HEK293 (cell line): ENCODE measurements around the gene ITGA11.
A peak's percentile ranks its signal among the peaks of the same experiment; 100 is the strongest.

Experiments
- CTCF ChIA-PET: fragments of 350-600 bp; formaldehyde crosslinking; extraction: SDS; loops from one replicate; lab custom pipeline; 2021; ENCODE audit warnings: antibody characterized with exemption; lab: Yijun Ruan, JAX
- POLR2A ChIA-PET: fragments of 300-600 bp; formaldehyde crosslinking; extraction: SDS; loops from one replicate; lab custom pipeline; 2020; ENCODE audit warnings: antibody characterized with exemption, inconsistent platforms; lab: Yijun Ruan, JAX
- H3K27ac ChIP-seq: fragments of 200-500 bp; sonication (Bioruptor generic); 2 replicates; pipeline ENCODE4 v1.5.1; 2014; ENCODE audit warnings: low read depth, low read length, control low read depth, inconsistent platforms; ENCODE audit errors: extremely low read depth
- H3K36me3 ChIP-seq, 2 experiments: fragments of 200-500 bp in 1 of 2; sonication (Bioruptor generic) in 1 of 2; 1 replicate in 1 of 2; 2 replicates in 1 of 2; pipeline ENCODE4 v1.5.1; 2014 to 2017; ENCODE audit warnings: inconsistent platforms in 2 of 2, low read length in 2 of 2; ENCODE audit not compliant: control insufficient read depth in 2 of 2, insufficient read depth in 1 of 2
- H3K4me1 ChIP-seq: fragments of 200-500 bp; sonication (Bioruptor generic); 2 replicates; pipeline ENCODE4 v1.5.1; 2014; ENCODE audit warnings: mild to moderate bottlenecking, low read length, inconsistent platforms; ENCODE audit not compliant: control insufficient read depth, insufficient read depth
- H3K4me3 ChIP-seq: 2 replicates; pipeline ENCODE4 v1.5.1; 2011; ENCODE audit warnings: low read depth, mild to moderate bottlenecking, control low read depth, low read length, moderate library complexity
- H3K9me3 ChIP-seq: fragments of 200-500 bp; sonication (Bioruptor generic); 2 replicates; pipeline ENCODE4 v1.5.1; 2014; ENCODE audit warnings: low read depth, low read length, inconsistent platforms; ENCODE audit not compliant: control insufficient read depth, insufficient read depth
- GLIS2 ChIP-seq: fragments of 450-650 bp; formaldehyde crosslinking; IDR thresholded peaks from 2 replicates; pipeline ENCODE4 v1.5.1; 2016; ENCODE audit warnings: missing biosample characterization, missing genetic modification characterization
- IKZF3 ChIP-seq: fragments of 450-650 bp; IDR thresholded peaks from 2 replicates; pipeline ENCODE4 v1.5.0; 2018; ENCODE audit warnings: missing biosample characterization, mild to moderate bottlenecking, missing genetic modification characterization, moderate library complexity
- KLF9 ChIP-seq: fragments of 450-650 bp; formaldehyde crosslinking; IDR thresholded peaks from 2 replicates; pipeline ENCODE4 v1.5.1; 2016; ENCODE audit warnings: missing biosample characterization, missing genetic modification characterization, low read depth
- SP7 ChIP-seq: fragments of 450-650 bp; formaldehyde crosslinking; IDR thresholded peaks from 2 replicates; pipeline ENCODE4 v1.5.1; 2016; ENCODE audit warnings: missing biosample characterization, missing genetic modification characterization
- ZBTB21 ChIP-seq: fragments of 450-650 bp; formaldehyde crosslinking; IDR thresholded peaks from 2 replicates; pipeline ENCODE4 v1.5.1; 2017; ENCODE audit warnings: missing biosample characterization, missing genetic modification characterization
- ZBTB6 ChIP-seq: fragments of 450-650 bp; formaldehyde crosslinking; IDR thresholded peaks from 2 replicates; pipeline ENCODE4 v1.5.1; 2017; ENCODE audit warnings: missing biosample characterization, missing genetic modification characterization
- ZNF155 ChIP-seq: fragments of 450-650 bp; formaldehyde crosslinking; IDR thresholded peaks from 2 replicates; pipeline ENCODE4 v1.5.1; 2016; ENCODE audit warnings: missing biosample characterization, missing genetic modification characterization
- ZNF211 ChIP-seq: fragments of 450-650 bp; formaldehyde crosslinking; IDR thresholded peaks from 2 replicates; pipeline ENCODE4 v1.5.1; 2016; ENCODE audit warnings: low read depth, missing biosample characterization, missing genetic modification characterization
- ZNF23 ChIP-seq: fragments of 450-650 bp; formaldehyde crosslinking; IDR thresholded peaks from 2 replicates; pipeline ENCODE4 v1.5.1; 2016; ENCODE audit warnings: missing biosample characterization, missing genetic modification characterization, borderline replicate concordance
- ZNF248 ChIP-seq: fragments of 450-650 bp; formaldehyde crosslinking; IDR thresholded peaks from 2 replicates; pipeline ENCODE4 v1.5.1; 2017; ENCODE audit warnings: missing biosample characterization, missing genetic modification characterization
- ZNF302 ChIP-seq: fragments of 450-650 bp; formaldehyde crosslinking; IDR thresholded peaks from 2 replicates; pipeline ENCODE4 v1.5.1; 2016; ENCODE audit warnings: missing biosample characterization, missing genetic modification characterization, low read depth
- ZNF391 ChIP-seq: fragments of 450-650 bp; formaldehyde crosslinking; IDR thresholded peaks from 2 replicates; pipeline ENCODE4 v1.5.1; 2016; ENCODE audit warnings: low read depth, missing biosample characterization, missing genetic modification characterization, borderline replicate concordance
- ZNF629 ChIP-seq: fragments of 450-650 bp; formaldehyde crosslinking; IDR thresholded peaks from 2 replicates; pipeline ENCODE4 v1.5.1; 2017; ENCODE audit warnings: missing biosample characterization, missing genetic modification characterization
- ZNF701 ChIP-seq: fragments of 450-650 bp; formaldehyde crosslinking; IDR thresholded peaks from 2 replicates; pipeline ENCODE4 v1.5.1; 2016; ENCODE audit warnings: missing biosample characterization, missing genetic modification characterization
- ZNF76 ChIP-seq: fragments of 450-650 bp; formaldehyde crosslinking; IDR thresholded peaks from 2 replicates; pipeline ENCODE4; 2016; ENCODE audit warnings: low read depth, missing biosample characterization, missing genetic modification characterization, borderline replicate concordance
- ZNF791 ChIP-seq: fragments of 450-650 bp; formaldehyde crosslinking; IDR thresholded peaks from 2 replicates; pipeline ENCODE4 v1.5.1; 2016; ENCODE audit warnings: missing biosample characterization, missing genetic modification characterization
- ZSCAN4 ChIP-seq: fragments of 450-650 bp; formaldehyde crosslinking; IDR thresholded peaks from 2 replicates; pipeline ENCODE4 v1.5.1; 2017; ENCODE audit warnings: missing biosample characterization, missing genetic modification characterization
- TF ChIP-seq, protein P1 (sequence below): fragments of 450-650 bp; formaldehyde crosslinking; IDR thresholded peaks from 2 replicates; pipeline ENCODE4 v1.5.1; 2017; ENCODE audit warnings: missing biosample characterization, missing genetic modification characterization

The ITGA11 gene

DNA sequence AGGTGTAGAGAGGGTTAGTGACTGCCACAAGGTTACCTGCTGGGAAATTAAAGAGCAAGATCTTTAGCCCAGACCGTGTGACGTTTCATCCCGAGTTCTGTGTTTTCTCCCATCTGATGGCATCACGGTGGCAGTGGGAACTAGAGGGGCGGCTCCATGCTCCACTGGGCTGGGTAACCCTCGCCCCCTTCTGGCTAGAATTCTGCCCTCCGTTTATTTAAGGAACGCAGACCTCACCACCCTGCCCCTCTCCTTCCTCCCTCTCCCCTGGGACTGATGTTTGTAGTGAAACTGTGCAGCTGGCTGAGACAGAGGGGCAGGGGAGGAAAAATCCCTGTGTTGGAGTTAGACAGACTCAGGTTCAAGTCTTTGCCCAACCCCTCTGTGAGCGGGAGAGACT, 65.6 kb downstream of the ITGA11 start:
- POLR2A ChIA-PET = no interaction called here
- H3K4me3 ChIP-seq = no peak overlapping the region
- TF ChIP-seq SP7 (tag by site-specific recombination) (no peak), ZNF629 (tag by site-specific recombination) (no peak), ZNF791 (tag by site-specific recombination) (no peak), ZNF23 (tag by site-specific recombination) (no peak), ZNF76 (tag by site-specific recombination) (no peak), ZNF211 (tag by site-specific recombination) (no peak)
- TF ChIP-seq, all 188 proteins: peak for 0

GRCh38 chr15:68365770-68366169, 66.2 kb downstream of the ITGA11 start:
- POLR2A ChIA-PET = no interaction called here
- Histone ChIP-seq H3K4me1 (peaks cover 3% of the 10 kb centered on the region; the same call in 1 of the 2 replicates), H3K27ac (no peak overlapping the region)

More for the DNA sequence above, 65.6 kb downstream of the ITGA11 start:
- Histone ChIP-seq H3K27ac (no peak overlapping the region), H3K36me3 (no peaks in the 10 kb centered on the region), H3K9me3 (no peaks in the 10 kb centered on the region), H3K4me1 (peaks cover 3% of the 10 kb centered on the region; the same call in 1 of the 2 replicates)
- CTCF ChIA-PET = interaction anchor here (0.7 to 2.2 kb wide), 3 partner anchors 59 to 251 kb away, joined by 3 to 13 read pairs (median 3); no protein-coding TSS in a partner anchor

GRCh38 chr15:68365140-68365745, 66.7 kb downstream of the ITGA11 start:
- Histone ChIP-seq H3K4me1 (peaks cover 3% of the 10 kb centered on the region; the same call in 1 of the 2 replicates), H3K4me3 (no peak overlapping the region), H3K36me3 (no peaks in the 10 kb centered on the region), H3K27ac (no peak overlapping the region), H3K9me3 (no peaks in the 10 kb centered on the region)
- POLR2A ChIA-PET = no interaction called here
- CTCF ChIA-PET = interaction anchor here (2.2 kb wide), 1 partner anchor 58 kb away, joined by 13 read pairs; no protein-coding TSS in a partner anchor
- TF ChIP-seq ZSCAN4 (tag by site-specific recombination) (0 out of 2 replicates have a peak, but pooled peaks have one; percentile 14), ZNF248 (tag by site-specific recombination) (no peak), KLF9 (no peak)

More at GRCh38 chr15:68365770-68366169, 66.2 kb downstream of the ITGA11 start:
- CTCF ChIA-PET = interaction anchor here (2.2 kb wide), 1 partner anchor 59 kb away, joined by 13 read pairs; no protein-coding TSS in a partner anchor
- no peak overlapping the region for H3K4me3 ChIP-seq
- no peaks in the 10 kb centered on the region for H3K9me3 ChIP-seq
- H3K36me3 ChIP-seq = no peaks in the 10 kb centered on the region
- no peak for TF ChIP-seq ZNF701
- TF ChIP-seq, protein P1, sequence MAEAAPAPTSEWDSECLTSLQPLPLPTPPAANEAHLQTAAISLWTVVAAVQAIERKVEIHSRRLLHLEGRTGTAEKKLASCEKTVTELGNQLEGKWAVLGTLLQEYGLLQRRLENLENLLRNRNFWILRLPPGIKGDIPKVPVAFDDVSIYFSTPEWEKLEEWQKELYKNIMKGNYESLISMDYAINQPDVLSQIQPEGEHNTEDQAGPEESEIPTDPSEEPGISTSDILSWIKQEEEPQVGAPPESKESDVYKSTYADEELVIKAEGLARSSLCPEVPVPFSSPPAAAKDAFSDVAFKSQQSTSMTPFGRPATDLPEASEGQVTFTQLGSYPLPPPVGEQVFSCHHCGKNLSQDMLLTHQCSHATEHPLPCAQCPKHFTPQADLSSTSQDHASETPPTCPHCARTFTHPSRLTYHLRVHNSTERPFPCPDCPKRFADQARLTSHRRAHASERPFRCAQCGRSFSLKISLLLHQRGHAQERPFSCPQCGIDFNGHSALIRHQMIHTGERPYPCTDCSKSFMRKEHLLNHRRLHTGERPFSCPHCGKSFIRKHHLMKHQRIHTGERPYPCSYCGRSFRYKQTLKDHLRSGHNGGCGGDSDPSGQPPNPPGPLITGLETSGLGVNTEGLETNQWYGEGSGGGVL (tag by site-specific recombination) = no peak
- no peak for TF ChIP-seq ZNF155 (tag by site-specific recombination)
- TF ChIP-seq IKZF3 (tag by site-specific recombination) = no peak
- TF ChIP-seq ZBTB21 (tag by site-specific recombination) = no peak

DNA sequence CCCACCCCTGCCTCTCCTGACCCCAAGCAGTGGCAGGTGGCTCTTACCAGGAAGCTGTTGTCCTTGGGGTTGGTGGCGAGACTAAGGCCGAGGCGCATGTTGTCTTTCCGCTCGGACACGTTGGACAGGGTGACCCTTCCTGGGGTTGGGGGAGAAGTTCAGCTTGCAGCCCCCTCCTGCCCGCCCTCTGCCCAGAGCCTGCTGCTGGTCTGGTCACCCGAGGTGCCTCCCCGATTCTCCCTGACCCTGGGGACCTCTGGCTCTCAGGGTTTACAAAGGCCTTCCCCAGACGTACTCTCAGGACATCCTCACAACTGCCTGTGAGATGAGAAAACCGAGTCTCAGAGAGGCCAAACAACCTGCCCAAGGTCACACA, 67.3 kb downstream of the ITGA11 start:
- Histone ChIP-seq H3K4me1 (peaks cover 3% of the 10 kb centered on the region; the same call in 1 of the 2 replicates), H3K36me3 (no peaks in the 10 kb centered on the region), H3K4me3 (no peak overlapping the region), H3K27ac (no peak overlapping the region), H3K9me3 (no peaks in the 10 kb centered on the region)
- TF ChIP-seq ZNF629 (tag by site-specific recombination) (no peak), GLIS2 (no peak), ZNF302 (tag by site-specific recombination) (no peak), ZNF391 (tag by site-specific recombination) (no peak), ZBTB6 (tag by site-specific recombination) (no peak)
- POLR2A ChIA-PET = no interaction called here
- CTCF ChIA-PET = interaction anchor here (0.7 to 2.2 kb wide), 2 partner anchors 58 to 61 kb away, joined by 3 to 13 read pairs; no protein-coding TSS in a partner anchor
